Sciatic nerve (tissue), 2 donors: ENCODE results near the gene ZDHHC17. TPM values are rescaled to one million over a fixed set of nuclear protein-coding genes. Genes with fewer than 3 reads are reported as not detected.

Experiments
- ATAC-seq: fragments of 200-7000 bp; cut with Tn5 transposase; one replicate; pipeline ENCODE4 v1.9.1; 2020; ENCODE audit warnings: mild to moderate bottlenecking, moderate library complexity
- DNase-seq: peaks from one replicate; pipeline ENCODE4 v3.0.0-alpha.2; 2020; ENCODE audit warnings: low spot score
- intact Hi-C: fragments of 100-400 bp; cut with DNase I; formaldehyde crosslinking; loops from one replicate; pipeline ENCODE4 v1.14.2; 2022
- total RNA-seq: library from RNA; stranded (reverse); fragmentation: NEBNext Ultra II Directional; extraction: Animal tissue kit (Norgen Biotek cat#: 25700); gene quantifications from one replicate; pipeline ENCODE4 v1.2.1, GENCODE V29; 2021
- donor health status: DM: no; HTN: no; CAD: no.
- donor health status: DM: no; HTN: no; CAD: no.

The ZDHHC17 gene
- total RNA-seq, 1 donor from 2014 or later, result 67.3 TPM

DNA sequence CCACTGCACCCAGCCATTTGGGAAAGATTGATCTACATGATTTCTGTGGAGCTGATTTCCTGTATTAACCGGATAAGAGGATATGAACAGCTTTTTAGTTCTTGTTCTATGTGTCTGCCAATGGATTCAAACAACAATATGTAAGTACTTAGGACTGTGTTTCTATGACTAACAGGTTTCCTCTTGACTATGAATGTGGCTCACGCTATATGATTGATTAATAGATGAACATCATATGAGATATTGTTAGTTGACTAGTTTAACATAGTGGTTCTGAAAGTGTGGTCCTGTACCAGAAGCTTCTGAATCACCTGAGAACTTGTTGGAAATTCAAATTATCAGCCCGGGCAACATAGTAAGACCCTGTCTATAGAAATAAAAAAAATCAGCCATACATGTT, 127.7 kb downstream of the ZDHHC17 start:
- DNase-seq, result no peak

DNA sequence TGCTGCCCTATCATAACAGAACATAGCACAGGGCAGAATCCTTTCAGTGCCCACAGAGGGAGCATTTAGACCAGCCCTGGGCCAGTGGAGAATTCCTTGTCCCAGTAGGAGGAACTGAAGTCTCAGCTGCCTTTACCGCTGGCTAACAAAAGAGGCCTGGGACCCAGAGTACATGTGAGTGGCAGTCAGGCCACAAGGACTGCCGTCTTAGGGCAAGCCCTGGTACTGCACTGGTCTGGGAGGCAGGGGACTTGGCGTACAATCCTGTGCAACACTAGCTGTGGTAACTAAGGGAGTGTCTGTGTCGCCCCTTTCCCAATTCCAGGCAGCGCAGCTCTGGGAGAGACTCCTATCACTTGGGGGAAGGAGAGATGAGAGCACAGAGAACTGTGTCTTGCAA, 131.9 kb downstream of the ZDHHC17 start:
- ATAC-seq (no peak), DNase-seq (no peak)
- intact Hi-C loops, result no loop called here

More for the DNA sequence above, 127.7 kb downstream of the ZDHHC17 start:
- intact Hi-C loops, result no loop called here
- no peak for ATAC-seq

DNA sequence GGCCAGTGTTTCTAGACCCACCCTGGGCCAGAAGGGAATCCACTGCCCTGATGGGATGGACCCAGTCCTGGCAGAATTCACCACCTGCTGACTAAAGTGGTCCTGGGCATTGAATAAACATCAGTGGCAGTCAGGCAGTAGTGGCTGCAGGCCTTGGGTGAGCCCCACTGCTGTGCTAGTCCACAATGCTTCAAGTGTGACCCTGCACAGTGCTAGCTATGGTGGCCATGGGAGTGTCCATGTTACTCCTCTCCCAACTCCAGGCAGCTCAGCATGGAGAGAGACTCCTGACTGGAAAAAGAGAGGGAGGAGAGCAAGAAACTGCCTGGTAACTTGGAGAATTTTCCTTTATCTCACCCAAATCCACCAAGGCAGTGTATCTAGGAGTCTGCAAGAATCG, 132.4 kb downstream of the ZDHHC17 start:
- intact Hi-C loops, result no loop called here
- DNase-seq (no peak), ATAC-seq (no peak)

DNA sequence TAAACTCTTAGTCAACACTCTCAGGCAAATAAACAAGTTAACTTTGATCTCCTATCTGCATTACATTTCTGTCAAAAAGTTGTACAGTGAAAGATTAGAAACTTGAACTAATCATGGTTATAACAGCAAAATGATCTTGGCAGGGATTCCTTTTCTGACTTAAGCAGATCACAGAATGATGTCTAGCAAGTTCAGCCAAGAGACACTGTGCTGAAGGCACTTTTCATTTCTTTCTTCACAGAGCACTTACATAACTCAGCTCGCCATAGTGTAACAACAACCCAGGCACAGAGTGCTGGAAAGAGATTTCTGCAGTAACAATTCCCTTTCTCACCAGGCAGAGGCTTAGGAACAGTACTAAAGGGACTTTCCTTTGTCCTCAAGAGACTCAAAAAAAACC, 134.5 kb downstream of the ZDHHC17 start:
- ATAC-seq (peak; percentile 96), DNase-seq (no peak)
- intact Hi-C loops, result no loop called here

DNA sequence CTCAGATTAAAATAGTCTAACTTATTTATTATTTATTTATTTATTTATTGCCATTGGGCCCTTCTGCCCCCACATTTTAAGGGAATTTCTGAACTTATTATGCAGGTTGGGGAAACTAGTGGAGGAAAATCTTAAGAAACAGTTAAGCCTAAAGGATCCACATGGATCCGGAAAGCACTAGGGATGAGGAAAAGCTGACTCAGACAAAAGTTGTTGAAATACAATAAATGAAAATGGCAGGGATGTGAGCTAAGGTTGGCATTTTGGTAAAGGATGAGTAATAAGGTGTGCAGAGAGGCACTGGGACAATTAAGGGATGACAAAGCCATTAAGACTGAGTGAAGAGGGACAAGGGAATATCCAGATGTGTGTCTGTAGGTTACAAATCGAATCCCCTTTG, 135.6 kb downstream of the ZDHHC17 start:
- intact Hi-C loops, result no loop called here
- ATAC-seq, result no peak
- no peak for DNase-seq

DNA sequence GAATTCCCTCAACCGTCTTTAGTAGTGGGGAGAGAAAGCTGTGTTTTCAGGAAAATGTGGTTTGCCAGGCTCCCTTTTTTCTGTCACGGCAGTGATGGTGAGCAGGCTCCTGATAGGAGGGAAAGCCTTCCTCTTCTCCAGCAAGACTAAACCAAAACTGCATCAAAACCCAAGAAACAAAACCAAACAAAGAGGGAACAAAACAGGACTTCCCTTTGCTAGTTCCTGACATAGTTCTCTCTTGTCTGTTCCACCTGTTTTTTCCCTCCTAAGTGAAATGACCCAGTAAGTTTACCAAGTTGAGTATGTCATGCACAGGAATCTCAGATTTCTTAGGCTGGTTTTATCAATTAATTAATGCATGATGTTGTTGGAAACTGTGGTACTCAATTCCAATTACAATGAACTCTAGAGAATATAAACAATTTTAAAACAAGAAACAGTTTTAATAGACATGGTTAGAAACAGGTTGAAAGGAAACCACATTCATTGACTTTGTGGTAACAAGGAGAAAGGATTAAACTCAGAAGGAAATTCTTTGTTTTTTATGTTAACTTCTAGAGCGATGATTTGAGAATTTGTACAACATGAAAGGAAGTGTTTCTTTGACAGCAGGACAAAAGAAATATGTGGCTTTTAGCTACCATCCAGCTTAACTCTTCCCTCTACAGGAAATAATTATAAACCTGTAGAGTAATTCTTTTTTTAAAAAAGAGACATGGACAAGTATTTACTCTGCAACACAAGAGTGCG, 137.9 kb downstream of the ZDHHC17 start:
- ATAC-seq (no peak), DNase-seq (no peak)
- intact Hi-C loops, result no loop called here

Other genes starting within 250 kb of the ZDHHC17 start
- 103 TPM for gene OSBPL8, start 204.3 kb upstream of the ZDHHC17 start, total RNA-seq
- gene CSRP2, start 114.9 kb downstream of the ZDHHC17 start, total RNA-seq, result 28.8 TPM